ENCODE data around the gene CNFN. TPM values are rescaled to one million over a fixed set of nuclear protein-coding genes. Genes with fewer than 3 reads are reported as not detected.
A peak's percentile ranks its signal among the peaks of the same experiment; 100 is the strongest.

The CNFN gene
- total RNA-seq, 1 experiment from 2014 or later: 3.8 TPM

DNA sequence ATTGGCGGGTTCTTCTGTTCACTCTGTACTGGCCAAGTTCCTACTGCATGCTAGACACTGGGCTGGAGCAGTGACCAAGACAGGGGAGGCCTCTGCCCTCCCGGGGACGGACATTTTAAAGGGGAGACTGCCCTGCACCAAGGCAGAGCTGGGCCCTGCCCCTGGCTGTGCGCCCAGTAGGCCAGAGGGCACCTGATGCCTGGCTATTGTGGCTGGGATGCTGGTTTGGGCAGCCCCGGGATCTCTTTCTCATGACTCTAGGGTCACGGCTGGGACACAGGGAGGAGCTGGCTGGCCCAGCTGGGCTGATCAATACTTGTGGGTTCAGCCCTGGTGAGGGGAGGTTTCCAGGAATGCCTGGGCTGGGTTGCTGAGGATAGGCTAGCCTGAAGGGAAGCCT is 19.4 kb upstream of the CNFN start:
- no peak for DNase-seq (ENCODE audit: low read depth)

DNA sequence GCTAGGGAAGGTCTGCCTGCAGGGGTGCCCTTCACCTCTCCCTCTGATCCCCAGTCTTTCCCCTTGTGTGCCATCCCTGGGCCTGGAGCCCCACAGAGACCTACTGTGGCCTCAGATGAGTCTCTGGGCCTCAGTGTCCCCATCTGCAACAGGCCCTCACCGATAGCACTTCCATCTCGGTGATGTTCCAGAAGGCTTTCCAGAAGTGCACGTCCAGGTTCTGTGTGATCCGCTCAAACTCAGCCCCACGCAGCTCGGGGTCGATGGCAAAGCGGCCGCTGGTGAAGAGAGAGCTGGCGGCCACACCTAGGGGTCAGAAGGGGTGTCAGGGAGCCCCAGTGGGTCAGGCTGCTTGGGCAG is 17.7 kb upstream of the CNFN start:
- no peak for DNase-seq (ENCODE audit: low read depth)

DNA sequence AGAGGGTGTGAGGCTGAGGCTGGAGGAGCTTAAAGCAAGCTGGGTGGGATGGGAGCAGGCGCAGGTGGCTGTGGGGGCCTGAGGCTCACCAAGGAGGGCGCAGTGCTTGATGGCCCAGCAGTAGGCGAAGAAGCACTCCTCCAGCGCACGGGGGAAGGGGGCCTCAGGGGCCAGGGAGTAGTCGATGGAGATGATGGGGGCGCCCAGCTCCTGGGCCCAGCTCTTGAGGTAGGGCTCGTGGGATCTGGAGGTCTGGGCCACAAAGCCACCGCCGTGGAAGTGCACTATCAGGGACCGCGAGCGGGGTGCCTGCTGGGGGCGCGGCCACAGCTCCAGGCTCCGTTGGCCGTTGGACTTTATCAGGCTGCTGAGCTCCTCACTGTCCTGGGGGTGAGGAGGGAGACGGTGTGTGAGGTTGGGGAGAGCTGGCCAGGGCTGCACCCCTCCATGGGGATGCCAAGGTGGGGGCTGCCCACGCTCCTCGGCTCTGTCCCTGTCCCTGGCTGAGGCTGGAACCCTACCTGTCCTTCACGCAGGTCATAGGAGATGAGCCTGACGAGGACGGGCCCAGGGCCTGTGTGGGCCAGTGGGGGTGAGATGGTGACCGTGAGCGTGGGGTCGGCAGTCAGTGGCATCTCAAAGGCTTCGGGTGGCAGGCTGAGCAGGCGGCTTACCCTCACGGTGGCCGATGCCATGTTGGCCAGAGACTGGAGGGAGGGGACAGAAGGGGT is 17.2 kb upstream of the CNFN start:
- no peak for DNase-seq (ENCODE audit: low read depth)

DNA sequence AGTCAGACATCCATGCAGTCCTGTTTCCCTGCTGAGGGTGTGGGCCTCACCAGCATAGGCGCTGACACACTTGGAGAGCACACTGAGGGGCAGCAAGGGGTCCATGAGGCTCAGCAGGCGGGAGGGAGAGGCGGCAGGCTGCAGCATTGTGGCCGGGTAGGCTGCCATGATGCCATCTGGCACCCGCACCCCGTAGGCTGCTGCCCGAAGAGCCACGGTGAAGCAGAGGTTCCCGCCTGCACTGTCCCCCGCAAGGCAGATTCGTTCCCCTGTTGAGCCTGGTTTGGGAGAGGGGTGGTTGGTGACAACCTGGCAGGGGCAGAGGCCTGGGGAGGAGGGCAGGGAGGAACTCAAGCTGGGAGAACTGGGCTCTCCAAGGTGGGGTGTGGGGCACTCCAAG is 16.0 kb upstream of the CNFN start:
- DNase-seq (ENCODE audit: low read depth): no peak

DNA sequence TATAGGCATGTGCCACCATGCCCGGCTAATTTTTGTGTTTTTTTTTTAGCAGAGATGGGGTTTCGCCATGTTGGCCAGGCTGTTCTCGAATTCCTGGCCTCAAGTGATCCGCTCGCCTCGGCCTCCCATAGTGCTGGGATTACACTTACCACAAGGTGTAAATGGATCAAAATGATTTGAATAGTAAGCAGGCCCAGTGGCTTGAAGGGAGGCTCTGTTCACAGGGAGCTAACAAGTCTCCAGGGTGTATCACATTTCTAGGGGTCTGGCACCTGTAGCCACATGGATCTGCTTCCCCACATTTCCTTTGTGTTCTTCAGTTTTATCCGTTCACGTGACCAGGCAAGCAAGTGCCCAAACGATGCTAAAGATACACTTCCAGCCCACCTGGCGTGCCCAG is 13.5 kb upstream of the CNFN start:
- DNase-seq (ENCODE audit: low read depth): no peak

DNA sequence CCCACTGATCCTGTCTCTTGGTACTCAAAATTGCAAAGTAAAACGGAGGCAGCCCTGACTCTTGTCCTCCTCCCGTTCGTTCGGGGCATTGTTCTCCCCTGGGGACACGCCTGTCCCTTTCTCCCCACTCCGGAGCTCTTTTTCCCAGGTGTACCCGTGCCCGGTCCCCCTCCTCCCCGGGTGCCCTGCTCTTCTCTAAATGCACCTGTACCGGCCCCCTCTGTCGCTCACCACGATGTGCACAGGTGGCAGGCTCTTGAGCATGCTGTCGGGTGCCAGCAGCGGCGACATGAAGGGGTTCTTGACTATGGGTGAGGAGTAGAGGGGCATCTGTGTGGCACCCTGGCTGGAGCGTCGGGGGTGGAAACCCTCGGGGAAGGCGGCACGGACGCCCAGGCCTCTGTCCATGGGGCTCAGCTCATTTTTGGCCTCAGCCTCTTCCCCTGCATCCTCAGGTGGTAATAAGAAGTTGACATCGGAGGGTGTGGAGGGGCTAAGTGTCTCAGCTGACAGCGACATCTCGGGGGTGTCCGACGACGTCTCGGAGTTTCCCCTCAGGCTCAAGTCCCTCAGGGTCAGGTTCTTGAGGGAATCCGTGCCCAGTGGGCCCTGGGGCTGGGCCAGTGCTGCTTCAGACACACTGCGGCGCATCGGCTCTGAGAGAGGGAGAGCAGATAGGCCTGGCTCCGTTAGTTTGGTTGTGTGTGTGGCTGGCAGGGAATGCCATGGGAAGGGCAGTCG is 12.4 kb upstream of the CNFN start:
- DNase-seq (ENCODE audit: low read depth): no peak

DNA sequence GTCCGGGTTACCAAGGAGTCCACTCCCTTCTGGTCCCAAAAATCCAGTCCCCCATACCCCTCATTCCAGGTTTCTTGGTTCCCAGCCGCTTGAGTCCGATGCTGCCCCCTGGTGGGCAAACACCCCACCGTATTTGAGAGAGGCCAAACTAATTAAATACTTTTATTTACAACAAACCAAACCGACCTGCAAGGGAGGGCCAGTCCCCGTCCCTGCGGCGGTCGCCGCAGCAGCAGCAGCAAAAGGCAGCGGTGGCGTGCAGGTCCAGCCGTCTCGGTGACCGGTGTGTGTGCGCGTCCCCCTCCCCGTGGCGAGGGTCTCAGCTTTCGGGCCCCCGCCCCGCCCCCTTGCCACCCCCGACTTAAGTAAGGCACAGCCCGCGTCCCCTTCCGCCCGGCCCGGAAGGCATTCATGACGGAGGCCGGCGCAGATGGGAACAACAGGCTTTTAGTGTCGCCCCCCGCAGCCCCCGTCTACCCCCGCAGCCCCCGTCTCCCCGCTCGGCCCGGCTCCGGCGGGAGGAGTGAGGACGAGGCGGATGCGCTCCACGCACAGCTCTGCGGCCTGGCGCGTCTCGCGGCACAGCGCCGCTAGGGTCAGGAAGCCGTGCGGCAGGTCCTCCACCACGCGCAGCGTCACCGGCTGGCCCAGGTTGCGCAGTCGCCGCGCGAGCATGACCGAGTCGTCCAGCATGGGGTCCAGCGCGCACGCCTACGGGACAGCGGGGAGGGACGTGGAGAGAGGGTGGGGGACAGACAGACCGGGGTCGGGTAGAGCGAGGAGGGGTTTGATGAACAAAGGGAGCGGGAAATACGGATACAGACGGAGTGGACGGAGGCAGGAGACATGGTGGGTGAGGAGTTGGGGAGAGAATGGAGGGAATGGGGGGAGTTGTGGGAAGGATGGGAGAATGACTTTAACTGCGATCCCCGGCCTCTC is 11.5 kb upstream of the CNFN start:
- DNase-seq (ENCODE audit: low read depth): peak; percentile 64

DNA sequence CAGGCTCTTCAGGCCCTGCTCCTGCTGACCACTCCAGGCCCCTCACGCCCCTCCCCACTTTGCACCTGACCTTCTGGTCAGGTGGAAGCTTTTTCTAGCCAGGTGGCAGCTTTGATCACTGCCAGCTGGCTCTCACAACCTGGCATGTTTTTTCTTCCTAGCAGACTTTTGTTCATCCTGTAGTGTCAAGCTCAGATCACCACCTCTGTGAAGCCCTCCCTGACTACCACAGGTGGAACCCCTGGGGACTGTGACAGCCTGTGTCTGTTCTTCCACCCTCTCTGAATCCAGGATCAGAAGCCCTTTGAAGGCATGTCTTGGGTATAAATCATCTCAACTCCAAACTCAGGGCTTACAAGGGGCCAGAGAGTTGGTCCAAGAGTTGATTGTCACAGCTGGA is 10.3 kb upstream of the CNFN start:
- no peak for DNase-seq (ENCODE audit: low read depth)

DNA sequence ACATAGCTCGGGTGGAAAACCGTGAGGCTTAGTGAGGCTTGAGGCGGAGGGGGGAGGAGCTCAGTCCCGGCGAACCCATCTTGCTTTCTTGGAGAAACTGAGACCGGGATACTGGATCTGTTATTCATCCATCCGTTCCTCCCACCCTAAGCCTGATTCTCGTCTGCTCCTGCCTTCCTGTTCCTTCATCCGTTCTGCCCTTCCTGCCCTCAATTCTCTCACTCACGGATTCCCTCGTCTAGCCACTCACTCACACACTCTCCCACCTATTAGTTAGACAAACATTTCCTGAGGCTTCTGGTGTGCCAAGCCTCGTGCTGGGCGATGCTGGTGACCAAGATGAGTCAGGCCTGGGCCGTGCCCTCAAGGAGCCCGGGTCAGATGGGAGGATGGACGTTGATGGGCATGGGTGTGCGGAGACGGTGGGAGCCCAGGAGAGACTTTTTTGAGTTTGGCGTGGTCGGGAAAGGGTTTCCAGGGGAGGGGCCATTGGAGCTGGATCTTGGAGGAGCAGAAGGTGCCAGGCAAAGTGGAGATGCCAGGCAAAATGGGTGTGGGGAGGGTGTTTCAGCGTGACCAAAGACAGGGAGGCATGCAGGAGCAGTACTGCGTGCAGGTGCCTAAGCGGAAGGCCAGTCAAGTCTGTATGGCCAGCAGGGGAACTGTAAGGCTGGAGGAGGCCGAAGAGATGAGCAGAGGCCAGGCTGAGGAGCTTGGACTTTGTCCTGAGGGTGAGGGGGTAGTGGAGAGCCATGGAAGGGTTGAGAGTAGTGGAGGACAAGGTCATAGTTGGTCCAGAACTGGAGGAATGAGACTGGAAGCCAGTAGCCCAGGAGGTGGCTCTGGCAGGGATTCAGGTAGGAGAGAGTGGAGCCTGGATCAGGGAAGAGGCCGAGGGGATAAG is 7.4 kb upstream of the CNFN start:
- DNase-seq (ENCODE audit: low read depth): peak; percentile 46

DNA sequence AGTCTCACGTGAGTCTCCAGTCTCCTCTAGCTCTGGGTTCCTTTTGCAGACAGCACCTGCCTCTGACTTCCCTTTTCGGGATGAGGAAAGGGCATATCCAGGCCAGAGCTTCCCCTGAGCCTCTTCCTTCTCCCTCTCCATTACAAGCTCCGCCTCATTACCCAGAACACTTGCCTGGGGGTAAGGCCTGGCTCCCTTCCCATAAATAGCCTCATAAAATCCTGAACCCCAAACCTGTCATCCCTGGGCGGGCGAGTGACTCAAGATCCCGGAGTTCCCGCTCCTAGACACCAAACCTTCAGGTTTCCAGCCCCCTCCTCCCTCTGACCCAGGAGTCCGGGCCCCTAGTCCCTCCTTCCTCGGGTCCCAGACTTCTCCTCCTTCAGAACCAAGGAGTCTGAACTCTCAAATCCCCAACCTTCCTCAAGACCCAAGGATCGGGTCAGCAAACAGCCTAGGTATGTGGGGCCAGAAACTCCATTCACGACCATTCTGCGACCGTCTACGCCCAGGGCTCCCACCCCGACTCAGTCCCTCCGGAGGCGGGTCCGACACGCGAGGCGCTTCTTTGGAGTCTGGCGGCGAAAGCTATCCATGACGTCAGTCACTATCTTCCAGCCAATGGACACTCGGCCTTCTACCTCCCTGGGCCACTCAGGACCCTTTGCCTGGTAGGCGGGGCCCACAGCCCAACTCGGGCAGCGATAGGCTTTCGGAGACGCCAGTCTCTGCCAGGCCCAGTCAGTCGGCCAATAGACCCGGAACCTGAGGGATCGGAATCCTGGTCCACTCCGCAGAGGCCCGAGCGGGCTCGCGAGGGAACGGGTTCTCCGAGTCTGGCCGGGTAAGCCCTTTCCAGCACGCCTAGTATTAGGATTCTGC is 6.5 kb upstream of the CNFN start:
- DNase-seq (ENCODE audit: low read depth): peak; percentile 99

DNA sequence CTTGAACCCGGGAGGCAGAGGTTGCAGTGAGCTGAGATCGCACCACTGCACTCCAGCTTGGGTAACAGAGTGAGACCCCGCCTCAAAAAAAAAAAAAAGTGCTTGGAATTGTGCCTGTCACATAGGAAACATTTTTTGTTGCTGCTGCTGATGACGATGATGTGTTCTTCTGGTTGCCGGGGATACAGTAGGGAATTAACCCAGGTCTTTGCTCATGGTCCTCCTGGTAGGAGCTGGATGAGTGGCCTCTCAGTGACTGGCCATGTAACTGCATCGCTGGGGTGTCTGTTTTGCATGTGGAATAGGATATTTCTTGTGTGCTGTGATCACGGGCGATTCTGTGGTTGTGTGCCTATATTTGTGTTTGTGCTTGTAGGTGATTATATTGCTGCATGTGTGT is 4.7 kb upstream of the CNFN start:
- DNase-seq (ENCODE audit: low read depth): peak; percentile 56

DNA sequence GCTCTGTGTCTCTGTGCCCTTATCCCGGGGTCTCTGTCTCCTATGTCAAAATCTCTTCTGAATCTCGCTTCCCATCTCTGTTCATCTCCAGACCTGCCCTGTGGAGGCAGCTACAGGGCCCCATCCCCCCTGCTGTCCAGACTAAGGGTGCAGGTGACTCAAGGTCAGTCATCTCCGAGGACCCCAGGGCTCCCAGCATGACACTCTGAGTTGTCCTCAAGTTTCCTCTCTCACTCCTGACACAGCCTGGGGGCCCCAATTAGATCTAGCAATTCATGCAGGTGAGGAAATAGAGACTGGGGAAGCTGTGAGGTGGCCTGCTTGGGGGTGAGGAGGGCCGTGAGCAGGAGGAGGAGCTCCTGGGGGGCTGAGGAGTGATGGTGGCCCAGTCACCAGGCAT is 2.1 kb upstream of the CNFN start:
- no peak for DNase-seq (ENCODE audit: low read depth)

DNA sequence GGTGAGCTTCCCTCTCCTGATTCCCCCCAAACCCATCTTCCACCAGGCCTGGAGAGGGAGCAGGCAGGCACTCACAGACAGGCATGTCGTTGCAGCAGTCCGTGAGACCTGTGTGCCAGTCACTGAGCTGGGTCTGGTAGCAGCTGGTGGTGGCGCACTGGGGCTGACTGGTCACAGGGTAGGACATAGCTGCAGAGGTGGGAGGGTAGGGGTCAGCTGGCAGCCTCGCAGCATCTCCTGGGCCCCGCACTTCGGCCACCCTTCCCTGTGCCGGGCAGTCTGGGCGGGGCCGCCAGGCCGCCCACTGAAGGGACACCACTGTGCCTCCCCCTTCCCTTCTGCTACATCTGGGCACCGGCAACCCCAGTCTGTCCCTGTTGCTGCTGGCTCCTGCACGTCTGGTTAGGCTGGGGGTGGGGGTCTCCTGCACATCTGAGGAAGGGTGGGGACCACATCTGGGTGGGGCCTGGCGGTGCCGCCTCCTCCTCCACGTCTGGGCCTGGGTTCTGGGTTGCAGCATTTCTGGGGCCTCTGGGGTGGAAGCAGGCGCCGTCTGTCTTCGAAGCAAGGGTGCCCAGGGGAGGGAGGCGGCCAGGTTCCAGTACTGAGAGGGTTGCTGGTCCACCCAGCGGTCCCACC is 1.1 kb downstream of the CNFN start:
- DNase-seq (ENCODE audit: low read depth): no peak

DNA sequence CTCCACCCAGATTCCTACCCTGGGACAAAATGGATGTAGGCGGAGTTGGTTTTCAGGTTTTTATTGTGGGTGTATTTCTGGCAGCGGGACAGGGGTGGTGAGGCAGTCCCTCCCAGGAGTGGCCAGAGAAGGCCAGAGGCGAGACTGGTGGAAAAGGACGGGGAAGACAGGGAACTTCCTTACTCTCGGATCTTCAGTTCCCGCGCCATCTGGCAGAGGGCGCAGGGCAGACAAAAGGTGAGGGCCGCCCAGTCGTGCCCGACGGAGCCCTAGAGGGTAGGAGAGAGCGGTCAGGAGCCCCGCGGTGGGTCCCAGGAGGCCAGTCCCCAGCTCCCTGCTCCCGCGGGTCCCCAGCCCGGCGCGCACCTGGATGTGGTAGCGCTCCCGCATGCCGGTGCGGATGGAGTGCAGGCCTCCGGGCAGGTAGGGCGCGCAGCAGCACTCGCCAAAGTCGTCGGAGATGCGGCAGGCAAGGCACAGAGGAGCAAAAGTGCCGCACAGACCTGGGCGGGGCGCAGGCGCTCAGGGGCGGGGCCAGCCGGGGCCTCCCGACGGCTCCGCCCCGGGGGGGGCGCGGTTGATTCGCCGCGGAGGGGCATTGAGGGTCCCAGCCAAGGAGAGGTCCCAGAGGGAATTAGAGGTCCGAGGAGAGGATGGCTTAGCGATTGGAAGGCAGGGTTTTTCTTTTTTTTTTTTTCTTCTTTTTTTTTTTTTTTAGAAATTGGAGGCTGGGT is 3.0 kb downstream of the CNFN start:
- DNase-seq (ENCODE audit: low read depth): peak; percentile 87

DNA sequence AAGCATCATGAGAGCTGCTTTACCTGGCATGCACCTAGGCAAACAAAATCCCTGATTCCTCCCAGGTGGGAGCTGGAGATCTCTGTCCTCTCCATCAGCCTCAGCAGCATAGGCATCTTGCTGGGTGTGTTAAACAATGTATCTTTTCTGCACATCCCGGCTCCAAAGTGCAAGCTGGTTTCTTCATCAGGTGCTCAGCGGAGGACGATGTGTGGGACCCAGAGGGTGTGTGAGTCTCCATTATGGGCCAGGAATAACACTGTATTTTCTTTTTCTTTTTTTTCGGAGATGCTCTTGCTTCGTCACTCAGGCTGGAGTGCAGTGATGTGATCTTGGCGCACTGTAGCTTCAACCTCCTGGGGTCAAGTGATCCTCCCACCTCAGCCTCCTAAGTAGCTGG is 9.9 kb downstream of the CNFN start:
- no peak for DNase-seq (ENCODE audit: low read depth)

DNA sequence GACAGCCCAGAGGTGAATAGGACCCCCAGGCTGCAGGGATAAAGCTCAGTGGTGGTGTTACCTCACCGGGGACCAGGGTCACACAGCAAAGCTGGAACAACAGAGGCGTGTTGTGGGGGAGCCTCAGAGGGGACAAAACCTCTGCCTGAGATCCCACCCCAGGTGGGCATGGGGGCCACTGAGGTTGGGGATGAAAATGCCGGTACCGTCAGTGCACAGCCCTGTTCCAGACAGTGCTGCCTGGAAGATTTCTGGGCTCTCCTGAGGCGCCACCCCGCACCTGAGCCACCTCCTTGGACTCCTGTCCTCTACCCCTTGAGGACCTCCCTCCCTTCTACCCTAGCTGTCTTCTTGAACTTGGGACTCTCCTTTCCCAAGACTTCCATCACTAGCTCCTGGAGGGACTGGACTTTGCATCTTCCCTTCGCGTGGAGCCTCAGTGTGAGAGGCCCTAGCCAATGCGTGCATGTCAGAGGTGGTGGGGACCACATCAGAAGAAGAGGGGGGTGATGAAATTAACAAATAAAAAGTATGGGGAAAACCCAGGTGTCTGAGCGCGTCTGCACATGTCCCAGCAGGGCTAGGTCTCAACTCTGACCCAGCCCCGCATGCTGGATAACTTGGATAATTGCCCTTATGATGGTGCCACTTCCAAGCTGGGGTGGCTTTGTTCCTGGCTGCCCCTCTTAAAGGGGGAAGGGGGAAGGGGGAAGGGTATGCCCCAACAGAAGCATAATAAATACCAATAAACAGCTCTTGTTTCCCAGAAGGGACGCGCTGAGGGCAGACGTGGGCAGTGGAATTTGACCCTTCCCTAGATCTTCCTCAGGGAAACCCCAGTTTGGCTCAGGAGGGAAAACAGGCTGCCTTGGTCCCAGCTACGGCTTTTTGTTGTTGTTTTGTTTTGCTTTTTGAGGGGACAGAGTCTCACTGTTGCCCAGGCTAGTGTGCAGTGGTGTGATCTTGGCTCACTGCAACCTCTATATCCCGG is 11.6 kb downstream of the CNFN start:
- no peak for DNase-seq (ENCODE audit: low read depth)

DNA sequence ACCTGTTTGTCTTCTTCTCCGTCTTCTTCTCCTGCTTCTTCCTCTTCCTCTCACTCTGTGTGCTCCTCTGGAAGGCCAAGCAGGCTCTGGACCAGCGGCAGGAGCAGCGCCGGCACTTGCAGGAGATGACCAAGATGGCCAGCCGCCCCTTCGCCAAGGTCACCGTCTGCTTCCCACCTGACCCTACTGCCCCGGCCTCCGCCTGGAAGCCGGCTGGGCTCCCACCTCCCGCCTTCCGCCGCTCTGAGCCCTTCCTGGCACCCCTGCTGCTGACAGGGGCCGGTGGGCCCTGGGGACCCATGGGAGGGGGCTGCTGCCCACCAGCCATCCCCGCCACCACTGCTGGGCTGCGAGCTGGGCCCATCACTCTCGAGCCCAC is 13.9 kb downstream of the CNFN start:
- no peak for DNase-seq (ENCODE audit: low read depth)

Data from M059J (cell line).